ENCODE measurements around the gene KASH5. TPM values are rescaled to one million over a fixed set of nuclear protein-coding genes. Genes with fewer than 3 reads are reported as not detected.
A peak's percentile ranks its signal among the peaks of the same experiment; 100 is the strongest.

The KASH5 gene
- total and polyA plus RNA-seq, 4 donors = 0.52 to 2.9 (median 1.5) TPM; not detected in 1

DNA sequence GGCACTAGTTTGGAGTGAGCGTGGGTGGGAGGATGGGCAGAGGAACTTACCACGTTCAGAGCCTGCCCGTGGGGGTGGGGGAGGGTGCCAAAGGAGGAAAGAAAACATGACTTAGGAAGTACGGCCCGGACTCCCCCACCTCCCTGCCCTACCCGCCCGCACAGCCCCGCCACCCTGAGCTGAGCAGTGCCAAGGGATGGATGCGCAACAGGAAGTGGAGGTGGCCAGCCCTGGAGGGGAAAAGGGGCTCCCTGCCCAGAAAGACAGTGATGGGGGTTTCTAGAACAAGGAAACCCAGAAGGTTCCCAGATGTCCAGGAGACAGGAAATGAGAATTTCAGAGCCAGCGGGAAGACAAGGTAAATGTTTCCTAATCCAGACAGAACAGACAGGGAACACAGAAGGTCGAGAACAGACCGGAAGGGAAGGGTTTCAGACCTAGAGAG, 32.1 kb upstream of the KASH5 start:
- Histone ChIP-seq H3K9me3 (ENCODE audit: control insufficient read depth in 4 of 4, insufficient read depth in 3 of 4, low read length in 3 of 4) (no peaks in the 10 kb centered on the region), H3K27me3 (ENCODE audit: control insufficient read depth in 3 of 3, insufficient read depth in 3 of 3, low read length in 2 of 3) (no peaks in the 10 kb centered on the region), H3K36me3 (ENCODE audit: control insufficient read depth in 4 of 4, insufficient read depth in 4 of 4, low read length in 4 of 4) (peaks cover 4 to 53% (median 25%) of the 10 kb centered on the region in 4 donors), H3K9ac (ENCODE audit: insufficient read depth in 1 of 2, low read length in 2 of 2) (no peak overlapping the region), H3K4me3 (no peak overlapping the region), H3K27ac (ENCODE audit: low read depth in 1 of 2, low read length in 1 of 2) (peak overlapping the region in 1 of 2 donors; percentile 40), H3K4me1 (ENCODE audit: control insufficient read depth in 5 of 5, insufficient read depth in 5 of 5, low read length in 5 of 5) (peaks cover 0 to 23% (median 16%) of the 10 kb centered on the region in 5 donors)
- DNase-seq (no peak), ATAC-seq (ENCODE audit: insufficient read depth, low FRiP score) (peak; percentile 41)
- TF ChIP-seq, protein P1, sequence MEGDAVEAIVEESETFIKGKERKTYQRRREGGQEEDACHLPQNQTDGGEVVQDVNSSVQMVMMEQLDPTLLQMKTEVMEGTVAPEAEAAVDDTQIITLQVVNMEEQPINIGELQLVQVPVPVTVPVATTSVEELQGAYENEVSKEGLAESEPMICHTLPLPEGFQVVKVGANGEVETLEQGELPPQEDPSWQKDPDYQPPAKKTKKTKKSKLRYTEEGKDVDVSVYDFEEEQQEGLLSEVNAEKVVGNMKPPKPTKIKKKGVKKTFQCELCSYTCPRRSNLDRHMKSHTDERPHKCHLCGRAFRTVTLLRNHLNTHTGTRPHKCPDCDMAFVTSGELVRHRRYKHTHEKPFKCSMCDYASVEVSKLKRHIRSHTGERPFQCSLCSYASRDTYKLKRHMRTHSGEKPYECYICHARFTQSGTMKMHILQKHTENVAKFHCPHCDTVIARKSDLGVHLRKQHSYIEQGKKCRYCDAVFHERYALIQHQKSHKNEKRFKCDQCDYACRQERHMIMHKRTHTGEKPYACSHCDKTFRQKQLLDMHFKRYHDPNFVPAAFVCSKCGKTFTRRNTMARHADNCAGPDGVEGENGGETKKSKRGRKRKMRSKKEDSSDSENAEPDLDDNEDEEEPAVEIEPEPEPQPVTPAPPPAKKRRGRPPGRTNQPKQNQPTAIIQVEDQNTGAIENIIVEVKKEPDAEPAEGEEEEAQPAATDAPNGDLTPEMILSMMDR (IDR thresholded peaks at IDR 0.05; ENCODE audit: control extremely low read depth, extremely low read depth) = no peak
- 20 to 34% methylated on average over 12 of the region's 12 CpGs for WGBS, 2 donors

DNA sequence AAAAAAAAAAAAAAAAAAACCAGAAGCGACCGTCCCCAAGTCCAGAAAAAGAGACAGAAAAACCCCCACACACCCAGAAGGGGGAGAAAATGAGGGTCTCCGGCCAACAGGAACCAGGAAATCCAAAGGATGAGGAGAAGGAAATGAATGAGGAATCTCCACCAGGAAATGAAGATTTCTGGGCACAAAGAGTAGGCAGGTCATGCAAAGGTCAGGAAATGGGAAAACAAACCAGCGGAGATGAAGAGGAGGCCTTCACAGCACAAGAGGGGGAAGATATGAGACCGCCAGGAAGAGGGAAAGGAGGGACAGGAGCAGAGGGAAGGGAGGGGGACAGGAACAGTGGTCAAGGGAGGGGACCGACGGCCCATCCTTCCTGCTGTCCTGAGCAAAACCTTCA, 31.7 kb upstream of the KASH5 start:
- Histone ChIP-seq H3K9ac (ENCODE audit: insufficient read depth in 1 of 2, low read length in 2 of 2) (peak overlapping the region in 1 of 2 donors; percentile 11), H3K9me3 (ENCODE audit: control insufficient read depth in 4 of 4, insufficient read depth in 3 of 4, low read length in 3 of 4) (no peaks in the 10 kb centered on the region), H3K36me3 (ENCODE audit: control insufficient read depth in 4 of 4, insufficient read depth in 4 of 4, low read length in 4 of 4) (peaks cover 2 to 48% (median 22%) of the 10 kb centered on the region in 4 donors), H3K4me1 (ENCODE audit: control insufficient read depth in 5 of 5, insufficient read depth in 5 of 5, low read length in 5 of 5) (peaks cover 0 to 23% (median 15%) of the 10 kb centered on the region in 5 donors), H3K27ac (ENCODE audit: low read depth in 1 of 2, low read length in 1 of 2) (no peak overlapping the region), H3K27me3 (ENCODE audit: control insufficient read depth in 3 of 3, insufficient read depth in 3 of 3, low read length in 2 of 3) (no peaks in the 10 kb centered on the region), H3K4me3 (no peak overlapping the region)
- 39 to 48% methylated on average over 7 of the region's 7 CpGs for WGBS, 2 donors
- TF ChIP-seq, protein P1 (IDR thresholded peaks at IDR 0.05; ENCODE audit: control extremely low read depth, extremely low read depth) = no peak
- DNase-seq = peak in 2 of 3 donors; percentile 38 to 47
- no peak for ATAC-seq (ENCODE audit: insufficient read depth, low FRiP score)

DNA sequence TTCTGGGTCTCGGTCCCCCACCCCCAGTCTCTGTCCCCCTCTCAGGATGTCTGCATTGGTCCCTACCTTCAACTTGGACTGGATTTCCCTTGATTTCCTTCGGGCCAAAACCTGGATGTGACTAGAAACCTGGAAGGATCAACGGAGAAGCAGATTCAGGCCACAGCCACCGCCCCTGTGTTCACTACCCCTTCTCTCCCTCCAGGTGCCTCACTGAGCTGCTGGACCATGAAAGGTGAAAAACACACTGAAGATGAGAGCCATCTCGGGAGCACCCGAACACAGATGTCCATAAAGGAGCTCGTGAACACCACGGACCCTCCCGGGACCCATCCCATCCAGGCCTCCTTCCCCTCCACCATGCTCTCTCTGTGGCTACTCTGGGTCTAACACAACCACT, 30.9 kb upstream of the KASH5 start:
- 80 to 83% methylated on average over 9 of the region's 9 CpGs for WGBS, 2 donors
- ATAC-seq (ENCODE audit: insufficient read depth, low FRiP score) (no peak), DNase-seq (no peak)
- peak overlapping the region in 1 of 2 donors; percentile 49 for H3K9ac ChIP-seq (ENCODE audit: insufficient read depth in 1 of 2, low read length in 2 of 2)
- no peaks in the 10 kb centered on the region for H3K9me3 ChIP-seq (ENCODE audit: control insufficient read depth in 4 of 4, insufficient read depth in 3 of 4, low read length in 3 of 4)
- H3K36me3 ChIP-seq (ENCODE audit: control insufficient read depth in 4 of 4, insufficient read depth in 4 of 4, low read length in 4 of 4) = peaks cover 2 to 47% (median 20%) of the 10 kb centered on the region in 4 donors
- H3K4me1 ChIP-seq (ENCODE audit: control insufficient read depth in 5 of 5, insufficient read depth in 5 of 5, low read length in 5 of 5) = peaks cover 0 to 23% (median 14%) of the 10 kb centered on the region in 5 donors
- H3K27ac ChIP-seq (ENCODE audit: low read depth in 1 of 2, low read length in 1 of 2) = peak overlapping the region in 1 of 2 donors; percentile 18
- TF ChIP-seq, protein P1 (IDR thresholded peaks at IDR 0.05; ENCODE audit: control extremely low read depth, extremely low read depth) = no peak
- H3K4me3 ChIP-seq = no peak overlapping the region
- no peaks in the 10 kb centered on the region for H3K27me3 ChIP-seq (ENCODE audit: control insufficient read depth in 3 of 3, insufficient read depth in 3 of 3, low read length in 2 of 3)

Data from lung (tissue), 12 donors.